T1000 (cell line): ENCODE measurements around the gene NRDC.
"Not testable (repeated sequence)": the region's sequence is repeated elsewhere in the genome, so short reads cannot be mapped to it uniquely, and the experiment has no call there.

Experiments used
- DNase-seq: peaks from one replicate; lab custom pipeline; 2025; ENCODE audit warnings: mixed read lengths; lab: John Stamatoyannopoulos, UW

NRDC gene

DNA sequence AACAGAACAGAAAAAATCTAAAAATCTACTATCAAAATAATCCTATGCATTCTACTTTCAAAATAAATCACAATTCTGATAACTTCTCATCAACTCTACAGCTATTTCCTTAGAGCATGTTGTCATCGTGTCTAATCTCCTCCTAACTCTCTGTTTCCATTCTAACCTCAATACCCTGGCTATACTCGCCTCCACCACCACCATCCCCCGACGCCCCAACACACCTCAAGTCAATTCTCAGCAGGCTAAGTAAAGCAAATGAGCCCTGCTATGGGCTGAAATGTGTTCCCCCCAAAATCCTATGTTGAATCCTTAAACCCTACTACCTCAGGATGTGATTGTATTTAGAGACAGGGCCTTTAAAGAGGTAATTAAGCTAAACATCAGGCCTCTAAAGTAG, 34.6 kb downstream of the NRDC start:
- no peak for DNase-seq

DNA sequence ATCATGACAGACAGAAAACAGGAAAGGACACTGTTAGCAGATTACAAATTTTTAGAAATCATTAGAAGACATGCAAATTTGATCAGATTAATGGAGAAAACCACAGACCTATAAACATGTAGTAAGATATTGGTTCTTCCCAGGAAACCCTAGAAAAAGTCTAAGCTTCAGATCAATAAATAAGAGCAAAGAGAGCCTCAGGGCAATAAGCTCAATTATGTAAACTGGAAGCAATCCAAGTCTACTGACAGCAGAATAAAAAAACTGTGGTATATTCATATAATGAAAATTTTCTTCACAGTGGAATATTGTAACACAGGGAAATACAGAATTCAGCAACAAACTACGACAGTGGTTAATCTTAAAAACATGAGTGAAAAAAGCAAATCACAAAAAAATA, 36.3 kb downstream of the NRDC start:
- DNase-seq: no peak

DNA sequence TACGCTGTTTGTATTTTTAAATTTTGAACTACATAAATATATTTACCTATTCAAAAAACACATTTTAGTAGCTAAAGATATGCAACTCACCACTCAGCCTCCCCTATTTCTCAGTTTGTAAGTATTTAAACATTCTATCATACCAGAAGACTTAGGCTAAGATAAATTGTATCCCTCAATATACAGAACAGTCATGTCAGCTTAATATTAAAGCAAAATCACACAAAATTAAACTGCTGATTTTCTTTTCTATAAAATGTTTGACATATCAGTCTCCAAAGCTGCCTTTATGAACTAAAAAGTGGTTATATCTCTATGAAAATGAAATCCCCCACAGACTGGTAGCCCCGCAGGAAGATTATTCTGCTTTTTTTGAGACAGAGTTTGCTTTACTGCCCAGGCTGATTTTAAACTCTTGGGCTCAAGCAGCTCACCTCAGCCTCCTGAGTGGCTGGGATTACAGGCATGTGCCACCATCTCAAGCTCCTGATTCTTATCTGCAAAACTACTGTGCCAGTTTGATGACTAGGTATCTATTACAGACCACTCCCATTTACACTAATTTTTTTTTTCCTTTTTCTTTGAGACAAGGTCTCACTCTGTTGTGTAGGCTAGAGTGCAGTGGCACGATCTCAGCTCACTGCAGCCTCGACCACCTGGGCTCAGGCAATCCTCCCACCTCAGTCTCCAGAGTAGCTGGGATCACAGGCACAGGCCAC, 37.6 kb downstream of the NRDC start:
- DNase-seq: no peak

DNA sequence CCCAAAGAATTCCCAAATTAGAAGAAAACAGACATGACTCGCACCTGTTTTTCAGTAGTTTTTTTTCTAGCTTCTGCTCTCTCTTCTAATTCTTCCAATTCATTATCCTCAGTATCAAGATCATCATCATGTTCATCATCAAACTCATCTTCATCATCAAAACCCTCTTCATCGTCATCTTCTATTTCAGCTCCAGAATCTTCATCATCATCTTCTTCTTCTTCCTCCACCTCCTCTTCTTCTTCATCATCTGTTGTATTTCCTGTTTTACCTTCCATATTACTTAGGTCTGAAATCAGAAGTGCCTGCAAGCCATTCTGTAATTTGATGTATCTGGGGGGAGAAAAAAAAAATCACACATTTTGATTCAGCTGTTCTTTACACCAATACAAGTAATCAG, 38.3 kb downstream of the NRDC start:
- no peak for DNase-seq

DNA sequence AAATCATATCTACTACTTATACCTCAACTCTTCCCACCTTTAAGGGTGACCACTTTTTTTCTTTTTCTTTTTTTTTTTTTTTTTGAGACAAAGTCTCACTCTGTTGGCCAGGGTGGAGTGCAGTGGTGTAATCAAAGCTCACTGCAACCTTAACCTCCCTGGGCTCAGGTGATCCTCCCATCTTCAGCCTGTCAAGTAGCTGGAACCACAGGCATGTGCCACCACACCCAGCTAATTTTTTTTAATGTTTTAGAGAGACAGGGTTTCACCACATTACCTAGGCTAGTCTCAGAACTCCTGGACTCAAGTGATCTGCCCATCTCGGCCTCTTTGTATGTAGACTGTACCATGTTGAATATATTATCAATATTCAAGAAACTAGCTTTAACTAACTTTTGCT, 39.4 kb downstream of the NRDC start:
- DNase-seq: no peak

DNA sequence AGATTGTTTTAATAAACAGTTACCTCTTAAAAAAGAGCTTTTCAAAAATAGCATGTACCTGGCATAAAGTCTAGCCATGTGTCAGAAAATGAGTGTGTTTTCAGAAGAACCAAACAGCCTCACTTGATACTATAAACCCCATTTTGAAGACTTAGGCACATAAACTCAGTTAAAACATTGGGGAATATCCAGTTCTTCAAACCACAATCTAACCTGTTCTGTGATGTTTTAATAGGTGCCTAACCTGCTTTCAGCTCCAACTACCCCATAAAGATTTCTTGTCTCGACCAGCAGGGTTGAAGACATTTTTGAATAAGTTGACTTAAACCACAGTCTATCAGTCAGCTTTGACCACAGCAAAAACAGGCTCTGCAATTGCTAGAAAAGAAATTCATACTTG, 41.3 kb downstream of the NRDC start:
- no peak for DNase-seq

DNA sequence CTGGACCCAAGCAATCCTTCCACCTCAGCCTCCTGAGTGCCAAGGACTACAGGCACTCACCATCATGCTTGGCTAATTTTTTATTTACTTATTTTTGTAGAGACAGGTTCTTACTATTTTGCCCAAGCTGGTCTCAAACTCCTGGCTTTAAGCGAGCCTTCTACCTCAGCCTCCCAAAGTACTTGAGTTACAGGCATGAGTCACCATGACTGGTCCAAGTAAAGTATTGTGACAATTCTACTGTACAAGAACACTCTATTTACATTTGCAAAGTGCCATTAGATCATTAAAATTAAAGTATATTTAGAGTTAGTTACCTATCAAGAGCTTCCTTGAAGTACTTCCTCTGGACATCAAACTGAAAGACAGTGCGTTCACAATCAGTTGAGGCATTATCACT, 44.8 kb downstream of the NRDC start:
- DNase-seq: no peak

DNA sequence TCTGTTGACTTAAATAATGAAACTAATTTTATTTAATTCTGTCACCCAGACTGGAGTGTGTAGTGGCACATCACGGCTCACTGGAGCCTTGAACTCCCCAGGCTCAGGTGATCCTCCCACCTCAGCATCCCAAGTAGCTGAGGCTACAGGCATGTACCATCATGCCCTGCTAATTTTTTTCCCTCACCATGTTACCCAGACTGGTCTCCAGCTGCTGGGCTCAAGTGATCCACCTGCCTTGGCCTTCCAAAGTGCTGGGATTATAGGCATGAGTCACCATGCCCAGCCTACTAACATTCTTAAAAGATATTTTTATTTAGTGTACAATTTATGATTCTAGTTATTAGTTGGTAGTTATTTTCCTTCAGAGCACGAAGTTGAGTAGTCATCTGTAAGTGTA, 49.5 kb downstream of the NRDC start:
- DNase-seq: no peak

DNA sequence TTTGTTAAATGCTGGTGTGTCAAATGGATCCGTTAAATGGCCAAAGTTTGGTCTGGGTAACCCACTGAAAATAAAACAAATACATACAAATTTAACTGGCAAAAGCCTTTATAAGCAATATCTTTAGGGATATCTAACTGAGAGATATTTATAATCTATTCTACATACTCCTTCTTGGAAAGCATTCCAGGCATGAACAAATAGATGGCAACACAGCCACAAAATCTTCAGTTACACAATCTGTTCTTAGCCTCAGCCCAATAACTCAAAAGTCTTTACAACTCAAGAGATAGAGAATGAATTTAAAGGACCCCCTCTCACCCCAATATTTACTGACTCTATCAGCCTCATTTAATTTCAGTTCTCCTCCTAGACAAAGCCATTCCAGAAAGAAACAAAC, 58.7 kb downstream of the NRDC start:
- no peak for DNase-seq

DNA sequence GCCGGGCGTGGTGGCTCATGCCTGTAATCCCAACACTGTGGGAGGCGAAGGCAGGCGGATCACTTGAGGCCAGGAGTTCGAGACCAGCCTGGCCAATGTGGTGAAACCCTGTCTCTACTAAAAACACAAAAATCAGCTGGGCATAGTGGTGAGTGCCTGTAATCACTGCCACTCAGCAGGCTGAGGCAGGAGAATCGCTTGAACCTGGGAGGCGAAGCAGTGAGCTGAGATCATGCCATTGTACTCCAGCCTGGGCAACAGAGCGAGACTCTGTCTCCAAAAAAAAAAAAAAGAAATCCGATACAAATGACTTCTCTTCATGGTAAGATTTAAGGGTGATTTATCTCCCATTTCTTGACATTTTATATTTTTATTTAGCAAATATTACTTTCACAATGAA, 59.5 kb downstream of the NRDC start:
- DNase-seq: not testable (repeated sequence)

DNA sequence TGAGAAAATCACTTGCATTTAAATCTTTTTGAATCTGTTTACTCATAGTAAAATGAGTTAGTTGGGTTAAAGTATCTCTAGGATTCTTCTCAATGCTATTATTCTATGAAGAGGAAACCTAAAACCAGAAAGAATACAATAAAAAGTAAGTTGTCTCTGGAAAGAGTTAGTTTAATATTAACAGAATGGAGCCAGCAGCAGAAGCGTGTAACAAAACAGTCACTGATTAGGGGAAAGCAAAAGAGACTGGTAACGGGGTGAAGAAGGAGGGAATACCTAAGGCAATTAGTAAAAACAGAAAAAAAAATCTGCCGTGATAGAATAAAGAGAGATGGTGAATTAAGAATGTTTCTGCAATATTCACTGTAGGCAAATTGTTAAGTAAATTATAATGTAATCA, 60.0 kb downstream of the NRDC start:
- no peak for DNase-seq

DNA sequence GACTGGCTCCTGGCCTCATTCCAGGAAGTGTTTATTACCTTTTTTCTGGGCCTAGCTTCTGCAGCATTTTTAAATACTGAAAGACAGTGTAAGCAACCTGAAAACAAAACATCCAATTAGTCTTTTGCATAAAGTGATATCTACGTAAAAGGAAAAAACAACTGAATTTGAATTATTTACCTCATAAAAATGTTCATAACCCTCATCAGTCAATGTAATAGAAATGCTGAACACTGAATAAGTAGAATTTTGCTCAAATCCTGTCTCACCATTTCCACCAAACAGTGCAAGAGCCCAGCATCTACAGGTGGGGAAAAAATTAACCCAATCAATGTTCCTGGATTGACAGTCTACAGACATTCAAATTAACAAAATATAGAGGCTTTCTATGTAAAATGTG, 64.0 kb downstream of the NRDC start:
- DNase-seq: no peak

DNA sequence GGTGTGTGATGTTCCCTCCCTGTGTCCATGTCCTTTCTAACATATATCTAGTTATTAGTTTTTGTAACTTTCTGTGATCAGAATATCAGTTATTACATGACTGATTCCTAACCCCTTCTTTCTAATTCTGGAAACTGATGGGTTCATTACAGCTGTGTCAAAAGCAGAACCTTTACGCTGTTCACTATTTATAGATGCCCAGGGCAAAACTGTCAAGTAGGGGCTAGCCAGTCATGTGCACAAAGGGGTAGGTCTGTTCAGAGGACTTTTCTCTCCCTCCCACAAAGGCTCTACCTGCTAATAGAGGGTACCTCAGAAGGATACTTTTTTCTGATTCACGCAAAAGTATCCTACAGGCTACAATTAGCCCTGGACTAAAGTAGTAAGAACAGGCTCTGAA, 79.2 kb downstream of the NRDC start:
- no peak for DNase-seq

DNA sequence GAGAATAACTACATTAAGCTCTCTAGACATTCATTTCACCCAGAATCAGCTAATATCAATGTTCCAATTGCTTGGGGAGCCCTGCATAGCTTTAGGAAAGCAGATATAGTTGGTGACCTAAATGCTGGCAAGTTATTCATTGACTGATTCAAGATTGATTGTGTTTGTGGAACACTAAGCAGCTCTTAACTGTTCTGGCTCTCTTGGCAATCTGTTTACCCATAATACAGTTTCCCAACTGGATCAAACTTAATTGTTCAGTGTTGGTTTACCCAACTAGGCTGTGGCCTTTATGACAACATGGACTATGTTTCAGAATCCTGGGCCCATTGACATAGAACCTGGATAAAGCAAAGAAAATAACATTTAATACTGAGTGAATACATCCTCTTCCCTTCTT, 83.7 kb downstream of the NRDC start:
- DNase-seq: no peak

DNA sequence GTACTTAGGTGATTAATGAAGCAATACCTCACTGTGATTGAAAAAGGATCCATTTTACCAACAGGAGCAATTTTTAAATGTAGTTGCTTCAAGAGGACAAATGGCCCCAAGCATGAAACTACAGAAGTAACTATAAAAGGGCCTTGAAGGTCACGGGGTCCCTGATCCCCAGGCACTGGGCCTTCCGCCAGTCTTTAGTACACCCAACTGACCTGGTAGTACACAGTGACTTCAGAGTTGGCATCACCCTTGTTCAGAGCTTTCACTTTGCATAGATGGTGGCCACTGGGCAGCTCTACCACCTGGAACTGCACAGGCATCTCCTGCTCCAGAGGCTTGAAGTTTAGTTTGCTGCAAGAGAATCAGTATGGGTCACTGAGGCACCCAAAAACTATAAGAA, 84.3 kb downstream of the NRDC start:
- no peak for DNase-seq

DNA sequence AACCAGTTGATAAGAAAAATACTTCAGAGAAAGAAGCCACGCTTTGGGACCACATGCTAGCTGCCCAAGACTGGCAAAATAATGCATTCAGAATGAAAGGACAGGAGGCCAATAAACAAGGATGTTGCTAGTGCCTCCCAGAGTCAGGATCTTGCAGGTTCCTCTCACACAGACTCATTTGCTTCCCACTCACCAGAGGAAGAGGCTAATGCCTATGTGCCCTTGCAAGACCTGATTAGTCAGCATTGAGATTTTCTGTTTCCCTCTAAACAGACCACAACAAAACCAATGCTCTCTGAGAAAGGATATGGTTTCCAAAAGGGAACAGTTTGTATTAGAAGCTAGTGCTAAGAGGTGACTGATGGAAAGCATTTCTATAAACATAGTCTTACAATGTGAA, 85.7 kb downstream of the NRDC start:
- no peak for DNase-seq

DNA sequence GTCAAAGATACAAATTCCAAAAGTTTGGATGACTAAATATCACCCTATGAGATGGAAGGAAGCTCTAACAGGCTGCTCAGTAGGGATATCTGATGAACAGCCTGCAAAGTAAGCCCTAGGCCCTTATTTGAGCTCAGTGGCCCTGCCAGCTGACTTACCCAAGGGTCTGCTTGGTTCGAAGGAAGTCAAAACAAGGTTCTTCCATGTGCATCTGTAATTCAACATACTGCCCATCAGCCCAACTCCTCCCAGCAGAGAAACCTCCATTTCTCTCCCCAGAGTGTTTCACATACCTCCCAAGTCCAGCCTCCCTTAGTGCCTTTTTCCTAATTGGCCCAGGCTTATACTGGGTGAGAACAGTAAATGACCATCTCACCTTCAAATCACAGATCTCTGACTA, 86.6 kb downstream of the NRDC start:
- DNase-seq: no peak

DNA sequence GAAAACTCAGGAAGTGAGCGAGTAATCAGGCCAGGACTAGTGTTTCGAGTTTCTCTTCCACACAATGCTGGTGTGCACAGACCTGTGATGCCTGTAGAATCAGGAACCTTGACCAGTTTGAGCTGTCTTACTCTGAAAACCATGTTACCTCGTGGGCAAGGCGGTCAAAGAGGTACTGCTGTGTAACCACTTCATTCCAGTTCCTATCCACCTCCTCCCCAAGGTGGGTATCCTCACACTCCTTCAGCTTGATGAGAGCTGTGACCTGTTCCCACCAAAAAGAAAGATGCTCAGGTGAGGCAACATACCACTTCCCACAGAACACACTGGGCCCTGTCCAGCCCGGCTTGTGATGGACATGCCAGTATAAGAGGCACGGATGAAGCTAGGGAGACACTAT, 88.1 kb downstream of the NRDC start:
- DNase-seq: no peak

DNA sequence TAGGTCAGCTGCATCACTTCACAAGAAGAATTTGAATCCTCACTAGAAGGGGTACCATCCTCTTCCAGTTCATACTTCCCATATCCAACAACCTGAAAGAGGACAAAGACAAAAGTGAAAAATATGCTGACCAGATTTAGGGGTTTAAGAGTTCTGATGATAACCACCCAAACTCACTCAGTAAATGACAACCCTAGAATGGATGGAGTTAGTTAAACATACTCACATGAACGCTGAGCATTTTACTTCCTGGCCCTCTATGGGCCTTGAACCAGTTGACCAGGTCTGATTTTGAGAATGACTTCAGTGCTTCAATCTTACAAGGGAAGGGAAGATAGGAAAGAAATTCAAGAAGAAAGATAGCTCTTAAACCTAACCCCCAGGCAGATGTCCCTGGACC, 89.2 kb downstream of the NRDC start:
- no peak for DNase-seq

DNA sequence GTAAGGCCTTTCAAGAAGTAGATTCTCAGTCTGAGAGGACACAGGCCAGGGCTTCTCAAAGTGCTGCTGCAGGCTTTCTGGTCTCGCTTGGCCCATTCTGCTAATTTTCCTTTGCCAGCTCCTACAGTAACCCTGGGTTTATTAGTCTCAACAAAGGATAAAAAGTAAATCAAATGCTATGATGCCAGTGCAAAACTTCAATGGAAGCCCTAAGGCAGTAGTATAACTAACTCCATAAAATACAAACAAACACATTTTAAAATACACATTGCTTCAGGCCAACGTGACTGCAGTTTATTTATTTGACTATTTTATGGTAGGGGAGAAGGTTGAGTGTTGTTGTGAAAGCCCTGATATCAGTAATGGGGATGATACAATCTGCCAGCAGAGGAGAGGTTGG, 89.6 kb downstream of the NRDC start:
- DNase-seq: no peak

DNA sequence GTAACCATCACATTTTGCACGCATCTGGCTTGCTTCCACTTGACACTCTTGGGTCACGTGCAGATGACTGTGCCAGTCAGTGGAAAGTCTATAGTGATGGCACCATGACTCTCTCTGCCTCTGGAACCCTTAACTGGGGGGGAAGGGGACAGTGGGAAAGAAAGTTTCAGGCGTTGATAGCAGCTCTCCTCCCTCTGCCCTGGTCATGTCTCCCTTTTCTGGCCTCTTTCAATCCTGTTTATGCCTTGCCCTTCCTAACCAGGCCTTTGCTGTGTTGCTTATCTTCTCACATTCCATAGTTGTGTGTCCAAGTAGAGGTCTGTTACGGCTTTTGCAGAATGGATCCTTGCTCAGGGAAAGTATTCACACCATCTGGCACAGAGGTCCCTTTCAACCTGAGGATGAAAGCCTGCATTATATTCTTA, 93.5 kb downstream of the NRDC start:
- no peak for DNase-seq

DNA sequence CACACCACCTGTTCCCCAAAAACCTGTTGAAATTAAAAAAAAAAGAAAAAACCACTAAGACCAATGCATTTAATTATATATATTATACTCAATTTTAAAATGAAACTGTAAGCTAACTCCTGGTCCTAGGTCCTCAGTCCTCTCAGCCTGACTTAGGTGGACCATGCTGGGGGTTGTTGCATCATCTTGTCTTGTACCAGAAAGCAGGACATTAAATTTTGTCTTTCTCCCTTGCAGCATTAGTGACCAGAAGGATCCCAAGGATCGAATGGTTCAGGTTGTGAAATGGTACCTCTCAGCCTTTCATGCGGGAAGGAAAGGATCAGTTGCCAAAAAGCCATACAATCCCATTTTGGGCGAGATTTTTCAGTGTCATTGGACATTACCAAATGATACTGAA, 97.6 kb downstream of the NRDC start:
- no peak for DNase-seq

DNA sequence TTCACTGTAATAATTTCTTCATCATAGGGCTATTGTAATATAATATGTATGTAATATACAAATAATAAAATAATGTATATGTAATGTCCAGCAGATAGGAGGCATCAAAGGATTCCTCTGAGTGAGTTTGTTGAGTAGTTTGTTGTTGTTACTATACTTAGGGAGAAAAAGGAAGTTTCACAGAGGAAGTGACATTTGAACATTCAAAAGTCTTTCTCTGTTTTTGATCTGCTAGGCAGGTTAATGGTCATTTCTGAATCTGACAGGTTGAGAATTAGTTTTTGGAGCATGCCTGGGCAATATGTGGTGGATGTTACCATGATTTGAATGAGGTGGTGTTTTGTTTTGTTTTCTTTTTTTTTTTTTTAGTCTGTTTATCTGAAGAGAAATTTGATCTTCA, 102.1 kb downstream of the NRDC start:
- no peak for DNase-seq

DNA sequence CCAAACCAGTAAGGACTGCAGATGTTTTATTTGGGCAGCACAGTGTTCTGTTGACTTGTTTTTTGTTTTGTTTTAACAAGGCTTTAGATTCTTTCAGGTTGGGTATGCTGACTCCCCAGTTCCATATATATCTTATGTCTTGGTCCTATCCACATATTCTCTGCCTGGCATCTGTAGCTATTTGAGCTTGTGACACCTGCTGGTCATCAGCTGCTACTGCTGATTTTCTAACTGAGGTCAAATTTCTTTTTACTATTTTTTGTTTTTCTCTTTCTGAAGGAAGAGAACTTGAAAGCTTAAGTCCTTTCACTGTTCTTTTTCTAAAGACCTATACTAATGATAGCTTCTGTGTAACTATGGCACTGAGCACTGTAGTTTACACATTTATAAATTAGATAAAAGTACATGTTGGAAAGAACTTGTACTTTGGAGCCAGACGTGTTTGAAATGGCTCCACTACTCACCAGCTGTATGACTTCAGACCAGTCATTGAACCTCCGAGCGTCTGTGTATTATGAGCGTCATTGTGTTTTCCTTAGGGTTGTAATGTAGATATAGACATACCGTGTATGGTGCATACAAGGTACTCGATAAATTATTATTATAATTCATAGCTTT, 109.4 kb downstream of the NRDC start:
- no peak for DNase-seq
